Stomach (tissue), 9 donors: ENCODE measurements around the gene TOX3. TPM values are rescaled to one million over a fixed set of nuclear protein-coding genes. Genes with fewer than 3 reads are reported as not detected.

Experiments used
- DNase-seq, 2 donors: peaks; one replicate each; pipeline versions ENCODE4 v3.0.0 to v3.0.0-alpha.2; 2013 to 2019
- H3K27ac ChIP-seq, 5 donors: fragments of 200-600 bp in 4 of 5; sonication (generic) in 4 of 5; one replicate each; pipeline ENCODE4 v1.5.1; 2013 to 2019; ENCODE audit warnings: mild to moderate bottlenecking in 1 of 5, moderate library complexity in 1 of 5
- H3K27me3 ChIP-seq, 3 donors: fragments of 200-600 bp; sonication (generic); one replicate each; pipeline ENCODE4 v1.5.1; 2017 to 2019; ENCODE audit warnings: mixed run types in 1 of 3
- H3K36me3 ChIP-seq, 4 donors: fragments of 200-600 bp; sonication (generic); 1 replicate in 3 of 4; 2 replicates in 1 of 4; pipeline ENCODE4 v1.5.1; 2016 to 2019
- H3K4me1 ChIP-seq, 4 donors: fragments of 200-600 bp; sonication (generic); one replicate each; pipeline ENCODE4 v1.5.1; 2016 to 2019
- H3K4me3 ChIP-seq, 4 donors: fragments of 200-600 bp; sonication (generic) in 3 of 4; one replicate each; pipeline ENCODE4 v1.5.1; 2016 to 2019; ENCODE audit warnings: mild to moderate bottlenecking in 1 of 4
- H3K9me3 ChIP-seq, 4 donors: fragments of 200-600 bp; sonication (generic); one replicate each; pipeline ENCODE4 v1.5.1; 2016 to 2019
- EP300 ChIP-seq: sonication (generic); formaldehyde crosslinking; IDR thresholded peaks from one replicate; pipeline ENCODE4 v1.6.1; 2017; ENCODE audit warnings: antibody characterized with exemption
- POLR2A ChIP-seq, 4 donors: fragments of 450-650 bp; IDR thresholded peaks; one replicate each; pipeline ENCODE4 v1.6.1; 2016; ENCODE audit warnings: antibody characterized with exemption in 4 of 4, control low read depth in 2 of 4, mild to moderate bottlenecking in 1 of 4, moderate library complexity in 1 of 4
- POLR2AphosphoS5 ChIP-seq, 3 donors: sonication (generic); formaldehyde crosslinking; IDR thresholded peaks; one replicate each; pipeline ENCODE4 v1.6.1; 2016; ENCODE audit warnings: antibody characterized with exemption in 3 of 3
- WGBS, 5 donors: extraction: QIAGEN DNeasy Blood & Tissue Kit in 3 of 5; methylation state at CpG; one replicate each; pipeline versions ENCODE4 v1.1.5 to v1.1.7; 2013 to 2018; 5-methylcytosine and 5-hydroxymethylcytosine counted together
- intact Hi-C: fragments of 100-400 bp; cut with DNase I; formaldehyde crosslinking; loops from one replicate; pipeline ENCODE4 v1.15.1; 2023; ENCODE audit warnings: low total_unique reads
- polyA plus RNA-seq, 3 donors: library from polyadenylated mRNA; stranded (reverse); fragments of 200-250 nt; gene quantifications; one replicate each; pipeline ENCODE4 v1.2.3, GENCODE V29; 2013
- total RNA-seq, 5 donors: library from RNA; depleted of rRNA; stranded (reverse); fragments of >200 nt; gene quantifications; one replicate each; pipeline versions ENCODE4 v1.1.0 to v1.2.3, GENCODE V29; 2014 to 2016
- TF ChIP-seq, protein P1 (sequence below), 7 experiments: fragments of 450-650 bp in 4 of 7; fragments of 200-600 bp in 3 of 7; sonication (generic) in 3 of 7; IDR thresholded peaks; one replicate each; pipeline ENCODE4 v1.5.1; 2016 to 2019; ENCODE audit warnings: antibody characterized with exemption in 7 of 7, control low read depth in 2 of 7, mild to moderate bottlenecking in 1 of 7
- donor health status: healthy with polysubstance abuse.
- donor health status: Bipolar disorder and iron deficiency.
- donor health status: healthy.

The TOX3 gene
- total and polyA plus RNA-seq, 8 donors: 6.4 to 169 (median 11.1) TPM

DNA sequence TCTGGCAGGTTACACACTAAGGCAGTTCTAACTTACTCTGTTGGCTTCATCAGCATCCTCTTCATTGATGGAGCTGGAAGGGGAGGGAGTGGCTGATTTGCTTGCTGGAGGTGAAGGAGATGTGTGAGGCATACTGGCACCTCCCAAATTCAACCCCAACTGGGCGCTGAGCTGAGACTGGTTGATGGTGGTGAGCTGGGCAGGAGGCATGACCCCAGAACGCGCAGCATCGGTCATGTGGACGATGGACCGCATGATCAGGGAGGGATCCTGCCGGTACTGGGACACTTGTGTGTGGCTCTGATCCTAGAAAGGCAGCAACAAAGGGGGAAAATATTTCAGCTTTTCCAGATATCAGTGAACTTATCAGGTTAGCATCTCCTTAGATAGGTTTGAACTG is 96.7 kb downstream of the TOX3 start:
- Histone ChIP-seq H3K27ac (no peak overlapping the region), H3K4me3 (no peak overlapping the region), H3K36me3 (peaks cover 0 to 27% (median 4%) of the 10 kb centered on the region in 4 donors), H3K4me1 (peaks cover 0 to 21% (median 5%) of the 10 kb centered on the region in 4 donors), H3K9me3 (no peaks in the 10 kb centered on the region), H3K27me3 (no peaks in the 10 kb centered on the region)
- no peak for TF ChIP-seq EP300
- TF ChIP-seq POLR2AphosphoS5 (IDR thresholded peaks at IDR 0.05): no peak
- TF ChIP-seq, protein P1, sequence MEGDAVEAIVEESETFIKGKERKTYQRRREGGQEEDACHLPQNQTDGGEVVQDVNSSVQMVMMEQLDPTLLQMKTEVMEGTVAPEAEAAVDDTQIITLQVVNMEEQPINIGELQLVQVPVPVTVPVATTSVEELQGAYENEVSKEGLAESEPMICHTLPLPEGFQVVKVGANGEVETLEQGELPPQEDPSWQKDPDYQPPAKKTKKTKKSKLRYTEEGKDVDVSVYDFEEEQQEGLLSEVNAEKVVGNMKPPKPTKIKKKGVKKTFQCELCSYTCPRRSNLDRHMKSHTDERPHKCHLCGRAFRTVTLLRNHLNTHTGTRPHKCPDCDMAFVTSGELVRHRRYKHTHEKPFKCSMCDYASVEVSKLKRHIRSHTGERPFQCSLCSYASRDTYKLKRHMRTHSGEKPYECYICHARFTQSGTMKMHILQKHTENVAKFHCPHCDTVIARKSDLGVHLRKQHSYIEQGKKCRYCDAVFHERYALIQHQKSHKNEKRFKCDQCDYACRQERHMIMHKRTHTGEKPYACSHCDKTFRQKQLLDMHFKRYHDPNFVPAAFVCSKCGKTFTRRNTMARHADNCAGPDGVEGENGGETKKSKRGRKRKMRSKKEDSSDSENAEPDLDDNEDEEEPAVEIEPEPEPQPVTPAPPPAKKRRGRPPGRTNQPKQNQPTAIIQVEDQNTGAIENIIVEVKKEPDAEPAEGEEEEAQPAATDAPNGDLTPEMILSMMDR (IDR thresholded peaks at IDR 0.05): no peak
- TF ChIP-seq POLR2A (IDR thresholded peaks at IDR 0.05): no peak
- DNase-seq: no peak
- WGBS, 5 donors: 87 to 96% (median 96%) methylated on average over 7 of the region's 7 CpGs
- intact Hi-C loops: no loop called here

DNA sequence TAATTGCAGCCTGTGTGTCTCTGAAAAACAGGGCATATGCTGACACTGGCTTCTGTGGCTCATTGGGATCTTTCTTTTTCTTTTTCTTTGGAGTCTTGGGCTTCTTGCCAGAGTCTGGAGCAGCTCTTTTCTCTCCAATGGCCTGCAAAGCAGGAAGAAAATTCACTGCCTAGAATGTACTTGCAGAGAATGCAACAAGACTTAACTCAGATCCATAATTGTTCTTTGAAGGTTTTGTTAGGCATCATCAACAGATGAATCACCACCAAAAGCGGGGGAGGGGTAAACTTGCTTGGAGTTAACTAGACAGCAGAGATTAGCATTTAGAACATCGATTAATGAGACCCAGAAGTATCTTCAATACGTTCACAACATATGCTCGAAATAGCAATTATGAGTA is 100.9 kb downstream of the TOX3 start:
- peak in 1 of 2 donors; percentile 45 for DNase-seq
- Histone ChIP-seq H3K4me3 (no peak overlapping the region), H3K4me1 (peaks cover 0 to 21% (median 5%) of the 10 kb centered on the region in 4 donors), H3K36me3 (peaks cover 0 to 69% (median 17%) of the 10 kb centered on the region in 4 donors), H3K9me3 (no peaks in the 10 kb centered on the region), H3K27me3 (no peaks in the 10 kb centered on the region), H3K27ac (no peak overlapping the region)
- TF ChIP-seq, protein P1 (IDR thresholded peaks at IDR 0.05): no peak
- TF ChIP-seq EP300: no peak
- no peak for TF ChIP-seq POLR2A (IDR thresholded peaks at IDR 0.05)
- no peak for TF ChIP-seq POLR2AphosphoS5 (IDR thresholded peaks at IDR 0.05)
- intact Hi-C loops: no loop called here
- 64 to 71% (median 69%) methylated on average over 4 of the region's 4 CpGs for WGBS, 5 donors

DNA sequence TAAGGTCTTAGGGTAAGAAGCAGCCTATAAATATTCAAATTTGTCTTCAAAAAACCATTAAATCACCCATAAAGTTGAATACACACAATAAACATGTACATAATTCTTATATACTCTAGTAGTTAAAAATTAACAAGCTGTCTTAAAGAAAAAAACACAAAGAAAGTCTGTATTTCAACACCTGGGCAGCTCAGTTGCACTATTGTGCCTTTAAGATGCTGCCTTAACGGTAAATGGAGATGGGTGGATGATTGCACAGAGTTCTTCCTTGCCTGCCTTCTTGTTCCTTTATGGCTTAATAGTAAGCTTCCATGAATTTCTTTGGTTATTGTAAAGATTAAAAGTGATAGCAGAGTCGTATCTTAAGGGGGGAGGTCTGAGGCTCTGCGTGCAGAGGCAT is 105.1 kb downstream of the TOX3 start:
- no peak overlapping the region for H3K4me3 ChIP-seq
- H3K36me3 ChIP-seq: peaks cover 3 to 73% (median 34%) of the 10 kb centered on the region in 4 donors
- H3K4me1 ChIP-seq: peaks cover 0 to 11% (median 5%) of the 10 kb centered on the region in 4 donors
- intact Hi-C loops: no loop called here
- no peak overlapping the region for H3K27ac ChIP-seq
- H3K27me3 ChIP-seq: no peaks in the 10 kb centered on the region
- WGBS, 5 donors: 86 to 93% (median 90%) methylated on average over 3 of the region's 3 CpGs
- TF ChIP-seq POLR2A (IDR thresholded peaks at IDR 0.05): no peak
- no peak for TF ChIP-seq EP300
- TF ChIP-seq, protein P1 (IDR thresholded peaks at IDR 0.05): no peak
- no peak for TF ChIP-seq POLR2AphosphoS5 (IDR thresholded peaks at IDR 0.05)
- DNase-seq: no peak
- H3K9me3 ChIP-seq: no peaks in the 10 kb centered on the region

DNA sequence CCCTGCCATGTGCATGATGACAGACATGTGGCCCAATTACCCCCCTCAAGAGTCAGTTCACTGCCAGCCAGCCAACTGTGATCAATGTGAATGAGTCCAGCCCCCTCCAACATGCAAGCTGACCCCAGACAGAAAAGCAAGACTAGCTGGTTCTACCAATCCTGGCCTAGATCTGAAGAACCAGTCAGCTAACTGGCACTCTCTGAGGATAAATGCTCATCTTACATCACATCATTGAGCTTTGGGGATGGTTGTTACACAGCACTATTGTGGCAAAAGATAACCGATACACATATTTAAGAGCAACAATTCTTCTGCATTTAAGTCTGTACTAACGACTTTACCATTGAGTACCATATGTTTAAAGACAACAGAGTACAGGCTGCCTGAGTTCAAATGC is 106.7 kb downstream of the TOX3 start:
- H3K4me1 ChIP-seq: no peaks in the 10 kb centered on the region
- no peak for DNase-seq
- TF ChIP-seq EP300: no peak
- TF ChIP-seq POLR2A (IDR thresholded peaks at IDR 0.05): no peak
- TF ChIP-seq, protein P1 (IDR thresholded peaks at IDR 0.05): no peak
- TF ChIP-seq POLR2AphosphoS5 (IDR thresholded peaks at IDR 0.05): no peak
- H3K27ac ChIP-seq: no peak overlapping the region
- H3K4me3 ChIP-seq: no peak overlapping the region
- WGBS, 5 donors: 90 to 100% (median 95%) methylated on average over 2 of the region's 2 CpGs
- peaks cover 3 to 65% (median 34%) of the 10 kb centered on the region in 4 donors for H3K36me3 ChIP-seq
- H3K27me3 ChIP-seq: no peaks in the 10 kb centered on the region
- no peaks in the 10 kb centered on the region for H3K9me3 ChIP-seq
- intact Hi-C loops: no loop called here
